ENCODE data around the gene POC1A. TPM values are rescaled to one million over a fixed set of nuclear protein-coding genes. Genes with fewer than 3 reads are reported as not detected.
"Not testable (repeated sequence)": the region's sequence is repeated elsewhere in the genome, so short reads cannot be mapped to it uniquely, and the experiment has no call there.

POC1A gene
- total and polyA plus RNA-seq, 2 donors (not counting 3 experiments of a cell fraction or from before 2014, with no cell fraction given), result 14.8 to 19.4 TPM

DNA sequence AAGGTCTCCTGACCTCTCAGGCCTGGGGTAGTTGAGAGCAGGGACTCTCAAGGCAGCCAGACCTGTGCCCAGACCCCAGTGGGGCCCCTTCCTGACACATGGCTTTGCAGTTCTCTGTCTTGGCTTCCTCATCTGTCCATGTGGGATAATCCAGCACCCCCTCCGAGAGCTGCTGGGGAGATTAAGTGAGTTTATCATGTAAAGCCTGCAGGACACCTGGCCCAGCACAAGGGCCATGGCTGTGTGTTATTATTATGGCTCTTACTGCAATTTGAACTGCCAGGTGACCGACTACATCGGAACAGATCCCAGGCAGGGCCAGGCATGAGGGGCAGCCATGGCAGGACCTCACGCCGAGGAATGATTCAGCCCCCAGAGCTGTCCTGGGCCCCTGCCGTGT, 110.5 kb downstream of the POC1A start:
- no TSS peak for BruUV-seq (replicated peaks)
- CTCF ChIA-PET, result interaction anchor here (1.6 to 2.2 kb wide), 2 partner anchors 10 to 12 kb away, joined by 7 to 12 read pairs; partner anchors contain the start of gene DUSP7

DNA sequence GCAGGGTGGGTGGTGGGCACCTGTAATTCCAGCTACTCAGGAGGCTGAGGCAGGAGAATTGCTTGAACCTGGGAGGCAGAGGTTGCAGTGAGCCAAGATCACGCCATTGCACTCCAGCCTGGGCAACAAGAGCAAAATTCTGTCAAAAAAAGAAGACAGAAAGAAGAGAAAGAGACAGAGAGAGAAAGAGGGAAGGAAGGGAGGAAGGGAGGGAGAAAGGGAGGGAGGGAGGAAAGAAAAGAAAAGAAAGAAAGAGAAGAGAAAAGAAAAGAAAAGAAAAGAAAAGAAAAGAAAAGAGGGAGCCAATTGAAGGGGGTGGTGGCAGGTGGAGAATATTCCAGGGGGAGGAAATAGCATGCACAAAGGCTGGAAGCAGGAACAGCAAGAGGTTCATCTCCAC, 111.2 kb downstream of the POC1A start:
- CTCF ChIA-PET, result interaction anchor here (1.2 to 2.3 kb wide), 3 partner anchors 10 to 79 kb away, joined by 3 to 12 read pairs (median 9); no protein-coding TSS in a partner anchor
- H2AFZ ChIP-seq (ENCODE audit: low read depth, low read length); H3K79me2 ChIP-seq (ENCODE audit: control insufficient read depth, insufficient read depth, low read length); H3K9ac ChIP-seq (replicated peaks; ENCODE audit: extremely low read depth, insufficient read depth, low read length); H3K27ac ChIP-seq (ENCODE audit: insufficient read depth, low read depth, low read length); dilution Hi-C loops (cut with MboI; ENCODE audit: extremely low pct_ligation_motif_present, low sequenced_read_pairs); FAIRE-seq; BruUV-seq (replicated peaks); H3K9me1 ChIP-seq (replicated peaks; ENCODE audit: control insufficient read depth, extremely low read depth, insufficient read depth, low read length); intact Hi-C loops (cut with micrococcal nuclease); DNase-seq (ENCODE audit: low read depth, low spot score); H3K4me2 ChIP-seq (ENCODE audit: insufficient read depth, low read length); H4K20me1 ChIP-seq (replicated peaks; ENCODE audit: control insufficient read depth, extremely low read depth, insufficient read depth, low read length); H3K4me3 ChIP-seq (replicated peaks in 1 of 3; ENCODE audit: insufficient read depth in 1 of 3, low read depth in 1 of 3, low read length in 3 of 3); POLR2A ChIA-PET; H3K36me3 ChIP-seq (ENCODE audit: control insufficient read depth in 2 of 2, extremely low read depth in 1 of 2, insufficient read depth in 2 of 2, low read length in 2 of 2); H3K27me3 ChIP-seq (ENCODE audit: control insufficient read depth in 2 of 2, insufficient read depth in 2 of 2, low read length in 2 of 2); H3K9me3 ChIP-seq (replicated peaks; ENCODE audit: control insufficient read depth, insufficient read depth, low read length): not testable (repeated sequence)
- peaks cover 25% of the 10 kb centered on the region for H3K4me1 ChIP-seq (ENCODE audit: control insufficient read depth, extremely low read depth, insufficient read depth, low read length)

More for the DNA sequence above, 110.5 kb downstream of the POC1A start:
- POLR2A ChIA-PET, result no interaction called here
- FAIRE-seq, result no peak
- dilution Hi-C loops (cut with MboI; ENCODE audit: extremely low pct_ligation_motif_present, low sequenced_read_pairs) (no loop called here), intact Hi-C loops (cut with micrococcal nuclease) (no loop called here)
- DNase-seq (ENCODE audit: low read depth, low spot score), result no peak
- Histone ChIP-seq H3K4me1 (ENCODE audit: control insufficient read depth, extremely low read depth, insufficient read depth, low read length) (peaks cover 28% of the 10 kb centered on the region), H3K9ac (replicated peaks; ENCODE audit: extremely low read depth, insufficient read depth, low read length) (no peak overlapping the region), H4K20me1 (replicated peaks; ENCODE audit: control insufficient read depth, extremely low read depth, insufficient read depth, low read length) (no peaks in the 10 kb centered on the region), H3K4me3 (replicated peaks in 1 of 3; ENCODE audit: insufficient read depth in 1 of 3, low read depth in 1 of 3, low read length in 3 of 3) (no peak overlapping the region), H3K9me1 (replicated peaks; ENCODE audit: control insufficient read depth, extremely low read depth, insufficient read depth, low read length) (no peaks in the 10 kb centered on the region), H3K4me2 (ENCODE audit: insufficient read depth, low read length) (no peak overlapping the region), H3K27me3 (ENCODE audit: control insufficient read depth in 2 of 2, insufficient read depth in 2 of 2, low read length in 2 of 2) (no peaks in the 10 kb centered on the region), H3K9me3 (replicated peaks; ENCODE audit: control insufficient read depth, insufficient read depth, low read length) (no peaks in the 10 kb centered on the region), H2AFZ (ENCODE audit: low read depth, low read length) (peak overlapping the region; percentile 19), H3K27ac (ENCODE audit: insufficient read depth, low read depth, low read length) (no peak overlapping the region), H3K79me2 (ENCODE audit: control insufficient read depth, insufficient read depth, low read length) (no peaks in the 10 kb centered on the region), H3K36me3 (ENCODE audit: control insufficient read depth in 2 of 2, extremely low read depth in 1 of 2, insufficient read depth in 2 of 2, low read length in 2 of 2) (no peaks in the 10 kb centered on the region)
- TF ChIP-seq CTCF (IDR thresholded peaks at IDR 0.05; ENCODE audit: extremely low read depth in 1 of 2, insufficient read depth in 1 of 2, low read depth in 1 of 2, low read length in 2 of 2) (no peak), MYC (IDR thresholded peaks at IDR 0.05; ENCODE audit: low read depth, low read length) (no peak), POLR2AphosphoS5 (IDR thresholded peaks at IDR 0.05; ENCODE audit: insufficient read depth, low read depth, low read length) (no peak), POLR2A (IDR thresholded peaks at IDR 0.05; ENCODE audit: low read depth, low read length) (no peak), EZH2 (IDR thresholded peaks at IDR 0.05; ENCODE audit: borderline replicate concordance, low read depth, low read length, severe bottlenecking) (no peak), JUN (IDR thresholded peaks at IDR 0.05; ENCODE audit: borderline replicate concordance, insufficient read depth, insufficient read length, low read depth) (no peak), FOS (IDR thresholded peaks at IDR 0.05; ENCODE audit: borderline replicate concordance, insufficient read depth, low read length) (no peak), GATA2 (IDR thresholded peaks at IDR 0.05; ENCODE audit: insufficient read depth, insufficient read length, low read depth, low read length) (no peak)
- TF ChIP-seq, protein P1, sequence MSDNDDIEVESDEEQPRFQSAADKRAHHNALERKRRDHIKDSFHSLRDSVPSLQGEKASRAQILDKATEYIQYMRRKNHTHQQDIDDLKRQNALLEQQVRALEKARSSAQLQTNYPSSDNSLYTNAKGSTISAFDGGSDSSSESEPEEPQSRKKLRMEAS (IDR thresholded peaks at IDR 0.05; ENCODE audit: insufficient read depth, insufficient read length), result no peak

All from endothelial cell of umbilical vein (primary cell).